H9 (cell line): Measurements from ENCODE around the gene EXPH5. TPM values are rescaled to one million over a fixed set of nuclear protein-coding genes. Genes with fewer than 3 reads are reported as not detected.
"Not testable (repeated sequence)": the region's sequence is repeated elsewhere in the genome, so short reads cannot be mapped to it uniquely, and the experiment has no call there.

Experiments used
- DNase-seq: peaks from one replicate; pipeline ENCODE4 v3.0.0-alpha.2; 2017
- H2AFZ ChIP-seq: one replicate; pipeline ENCODE4 v1.6.1; 2013; ENCODE audit warnings: mild to moderate bottlenecking, low read length, control low read depth, moderate library complexity
- H2AK5ac ChIP-seq: 2 replicates; pipeline ENCODE4 v1.6.1; 2013; ENCODE audit warnings: low read length, control low read depth, mixed read lengths; ENCODE audit not compliant: insufficient read length
- H2BK120ac ChIP-seq: one replicate; pipeline ENCODE4 v1.6.1; 2013; ENCODE audit warnings: low read depth, mild to moderate bottlenecking, low read length, control low read depth, inconsistent platforms; ENCODE audit not compliant: poor library complexity, severe bottlenecking
- H2BK12ac ChIP-seq: 2 replicates; pipeline ENCODE4 v1.6.1; 2013; ENCODE audit warnings: low read length, control low read depth, mixed read lengths, low read depth; ENCODE audit not compliant: insufficient read length
- H2BK15ac ChIP-seq: 2 replicates; pipeline ENCODE4 v1.6.1; 2013; ENCODE audit warnings: low read depth, low read length, control low read depth
- H2BK20ac ChIP-seq: one replicate; pipeline ENCODE4 v1.6.1; 2013; ENCODE audit warnings: low read depth, mild to moderate bottlenecking, low read length, control low read depth, inconsistent platforms; ENCODE audit not compliant: poor library complexity, severe bottlenecking
- H2BK5ac ChIP-seq: 2 replicates; pipeline ENCODE4 v1.6.1; 2013; ENCODE audit warnings: low read length, control low read depth, mixed read lengths; ENCODE audit not compliant: insufficient read length
- H3K14ac ChIP-seq: 2 replicates; pipeline ENCODE4 v1.6.1; 2013; ENCODE audit warnings: low read length, control low read depth; ENCODE audit not compliant: insufficient read depth
- H3K18ac ChIP-seq: 2 replicates; pipeline ENCODE4 v1.6.1; 2013; ENCODE audit warnings: low read depth, mild to moderate bottlenecking, mixed read lengths, low read length, control low read depth; ENCODE audit not compliant: insufficient read length
- H3K23ac ChIP-seq: 2 replicates; pipeline ENCODE4 v1.6.1; 2013; ENCODE audit warnings: low read length, control low read depth, mixed read lengths, low read depth; ENCODE audit not compliant: insufficient read length
- H3K23me2 ChIP-seq: 2 replicates; pipeline ENCODE4 v1.6.1; 2013; ENCODE audit warnings: low read depth, mild to moderate bottlenecking, mixed read lengths, low read length, control low read depth; ENCODE audit not compliant: insufficient read length, poor library complexity, severe bottlenecking
- H3K27ac ChIP-seq: 2 replicates; pipeline ENCODE4 v1.5.1; 2013; ENCODE audit warnings: low read length, control low read depth, mixed read lengths, low read depth; ENCODE audit not compliant: insufficient read length
- H3K27me3 ChIP-seq: 2 replicates; pipeline ENCODE4 v1.6.1; 2013; ENCODE audit warnings: low read length, control low read depth, inconsistent platforms; ENCODE audit not compliant: insufficient read depth
- H3K4ac ChIP-seq: 2 replicates; pipeline ENCODE4 v1.6.1; 2013; ENCODE audit warnings: low read depth, mild to moderate bottlenecking, control low read depth, inconsistent platforms, low read length, moderate library complexity
- H3K4me1 ChIP-seq: 2 replicates; pipeline ENCODE4 v1.6.1; 2013; ENCODE audit warnings: low read length, control low read depth, inconsistent platforms; ENCODE audit not compliant: insufficient read depth
- H3K4me2 ChIP-seq: 2 replicates; pipeline ENCODE4 v1.6.1; 2013; ENCODE audit warnings: low read length, control low read depth, mixed read lengths; ENCODE audit not compliant: insufficient read length, insufficient read depth
- H3K56ac ChIP-seq: 2 replicates; pipeline ENCODE4 v1.6.1; 2013; ENCODE audit warnings: low read depth, mild to moderate bottlenecking, mixed read lengths, low read length, control low read depth; ENCODE audit not compliant: insufficient read length
- H3K79me1 ChIP-seq: 2 replicates; pipeline ENCODE4 v1.6.1; 2013; ENCODE audit warnings: low read depth, mild to moderate bottlenecking, moderate library complexity, low read length, control low read depth, inconsistent platforms; ENCODE audit not compliant: insufficient read depth, poor library complexity, severe bottlenecking
- H3K79me2 ChIP-seq: 2 replicates; pipeline ENCODE4 v1.6.1; 2013; ENCODE audit warnings: low read length, control low read depth, inconsistent platforms; ENCODE audit not compliant: insufficient read depth
- H3K9ac ChIP-seq: 2 replicates; pipeline ENCODE4 v1.6.1; 2013; ENCODE audit warnings: low read length, control low read depth, mixed read lengths; ENCODE audit not compliant: insufficient read length; ENCODE audit errors: extremely low read depth
- H3K9me3 ChIP-seq: one replicate; pipeline ENCODE4 v1.6.1; 2013; ENCODE audit warnings: low read depth, low read length, inconsistent platforms; ENCODE audit not compliant: control insufficient read depth
- H3T11ph ChIP-seq: one replicate; pipeline ENCODE4 v1.6.1; 2013; ENCODE audit warnings: mild to moderate bottlenecking, low read length, control low read depth, inconsistent platforms
- H4K20me1 ChIP-seq: one replicate; pipeline ENCODE4 v1.6.1; 2013; ENCODE audit not compliant: control insufficient read depth, insufficient read length, insufficient read depth
- H4K5ac ChIP-seq: 2 replicates; pipeline ENCODE4 v1.6.1; 2013; ENCODE audit warnings: low read depth, mild to moderate bottlenecking, mixed read lengths, low read length, control low read depth; ENCODE audit not compliant: insufficient read length
- H4K8ac ChIP-seq: replicated peaks from 2 replicates; pipeline ENCODE4 v1.6.1; 2013; ENCODE audit warnings: low read length, control low read depth, mixed read lengths, low read depth; ENCODE audit not compliant: insufficient read length
- H4K91ac ChIP-seq: 2 replicates; pipeline ENCODE4 v1.6.1; 2013; ENCODE audit warnings: low read depth, mild to moderate bottlenecking, moderate library complexity, mixed read lengths, low read length, control low read depth; ENCODE audit not compliant: insufficient read length
- H3K27ac Mint-ChIP-seq, 3 experiments: 2 replicates in 2 of 3; 3 replicates in 1 of 3; pipeline ENCODE4 v1.8.0; 2020 to 2021; ENCODE audit warnings: mixed read lengths in 3 of 3, mild to moderate bottlenecking in 1 of 3, moderate library complexity in 1 of 3
- H3K27me3 Mint-ChIP-seq: 2 replicates; pipeline ENCODE4 v1.8.0; 2021; ENCODE audit warnings: low read depth, mild to moderate bottlenecking, moderate library complexity, mixed read lengths
- H3K36me3 Mint-ChIP-seq, 3 experiments: 2 replicates in 2 of 3; 3 replicates in 1 of 3; pipeline ENCODE4 v1.8.0; 2020 to 2021; ENCODE audit warnings: low read depth in 3 of 3, mixed read lengths in 3 of 3; ENCODE audit not compliant: insufficient read depth in 1 of 3
- H3K4me1 Mint-ChIP-seq, 2 experiments: 2 replicates each; pipeline ENCODE4 v1.8.0; 2020; ENCODE audit warnings: mixed read lengths in 2 of 2
- H3K4me3 Mint-ChIP-seq, 2 experiments: 2 replicates in 1 of 2; 3 replicates in 1 of 2; pipeline ENCODE4 v1.8.0; 2020 to 2021; ENCODE audit warnings: mild to moderate bottlenecking in 2 of 2, mixed read lengths in 2 of 2, moderate library complexity in 1 of 2
- H3K9me3 Mint-ChIP-seq, 2 experiments: 2 replicates in 1 of 2; 3 replicates in 1 of 2; pipeline ENCODE4 v1.8.0; 2020; ENCODE audit warnings: mild to moderate bottlenecking in 2 of 2, mixed read lengths in 2 of 2, moderate library complexity in 1 of 2
- CTCF ChIP-seq: fragments of 200-600 bp; sonication (generic); conservative IDR thresholded peaks from 3 replicates; pipeline ENCODE4 v1.8.0; 2021; ENCODE audit warnings: antibody characterized with exemption, mild to moderate bottlenecking
- WGBS: extraction: QIAGEN DNeasy Blood & Tissue Kit; methylation state at CpG from one replicate; pipeline ENCODE4 v1.1.7; 2013; ENCODE audit warnings: missing lambda C conversion rate, low lambda C conversion rate, mixed read lengths; ENCODE audit not compliant: insufficient read length; ENCODE audit errors: extremely low coverage; 5-methylcytosine and 5-hydroxymethylcytosine counted together
- total RNA-seq: library from RNA; stranded (reverse); gene quantifications from 2 replicates; pipeline ENCODE4 v1.2.1, GENCODE V29; 2021

Gene EXPH5
- total RNA-seq, 1 experiment from 2014 or later, result 3.1 TPM

- not testable (repeated sequence) for H2AFZ ChIP-seq, H2BK5ac ChIP-seq, H4K91ac ChIP-seq, H2BK20ac ChIP-seq, H3K79me2 ChIP-seq, H2BK12ac ChIP-seq, H3K4me2 ChIP-seq, H4K8ac ChIP-seq, H2AK5ac ChIP-seq, H3K36me3 Mint-ChIP-seq, H3K9me3 Mint-ChIP-seq, H4K5ac ChIP-seq, H3K4me1 ChIP-seq, H3K79me1 ChIP-seq, H3K9ac ChIP-seq, H3K27me3 ChIP-seq, H3K23me2 ChIP-seq, H4K20me1 ChIP-seq, DNase-seq, H3K27ac Mint-ChIP-seq, H3K4me1 Mint-ChIP-seq, H3K9me3 ChIP-seq, H3K4ac ChIP-seq, H3K23ac ChIP-seq, H2BK15ac ChIP-seq, H3K14ac ChIP-seq, H3K4me3 Mint-ChIP-seq, H2BK120ac ChIP-seq, H3T11ph ChIP-seq, H3K18ac ChIP-seq, H3K56ac ChIP-seq, H3K27ac ChIP-seq, H3K27me3 Mint-ChIP-seq
- peak; percentile 46 for TF ChIP-seq CTCF
- no CpG with 5 or more reads among the region's 5 CpGs for WGBS
Measured at GRCh38 chr11:108602818-108603217, 9.2 kb upstream of the EXPH5 start.
